Effector CD8-positive, alpha-beta T cell (primary cell): ENCODE measurements around the gene USP38.
"Not testable (repeated sequence)": the region's sequence is repeated elsewhere in the genome, so short reads cannot be mapped to it uniquely, and the experiment has no call there.

ENCODE experiments used
- DNase-seq: peaks from one replicate; lab custom pipeline; 2025; lab: John Stamatoyannopoulos, UW
- total RNA-seq, 4 experiments: gene quantifications; one replicate each; lab custom pipeline; 2026; lab: John Stamatoyannopoulos, UW

USP38 gene, protein sequence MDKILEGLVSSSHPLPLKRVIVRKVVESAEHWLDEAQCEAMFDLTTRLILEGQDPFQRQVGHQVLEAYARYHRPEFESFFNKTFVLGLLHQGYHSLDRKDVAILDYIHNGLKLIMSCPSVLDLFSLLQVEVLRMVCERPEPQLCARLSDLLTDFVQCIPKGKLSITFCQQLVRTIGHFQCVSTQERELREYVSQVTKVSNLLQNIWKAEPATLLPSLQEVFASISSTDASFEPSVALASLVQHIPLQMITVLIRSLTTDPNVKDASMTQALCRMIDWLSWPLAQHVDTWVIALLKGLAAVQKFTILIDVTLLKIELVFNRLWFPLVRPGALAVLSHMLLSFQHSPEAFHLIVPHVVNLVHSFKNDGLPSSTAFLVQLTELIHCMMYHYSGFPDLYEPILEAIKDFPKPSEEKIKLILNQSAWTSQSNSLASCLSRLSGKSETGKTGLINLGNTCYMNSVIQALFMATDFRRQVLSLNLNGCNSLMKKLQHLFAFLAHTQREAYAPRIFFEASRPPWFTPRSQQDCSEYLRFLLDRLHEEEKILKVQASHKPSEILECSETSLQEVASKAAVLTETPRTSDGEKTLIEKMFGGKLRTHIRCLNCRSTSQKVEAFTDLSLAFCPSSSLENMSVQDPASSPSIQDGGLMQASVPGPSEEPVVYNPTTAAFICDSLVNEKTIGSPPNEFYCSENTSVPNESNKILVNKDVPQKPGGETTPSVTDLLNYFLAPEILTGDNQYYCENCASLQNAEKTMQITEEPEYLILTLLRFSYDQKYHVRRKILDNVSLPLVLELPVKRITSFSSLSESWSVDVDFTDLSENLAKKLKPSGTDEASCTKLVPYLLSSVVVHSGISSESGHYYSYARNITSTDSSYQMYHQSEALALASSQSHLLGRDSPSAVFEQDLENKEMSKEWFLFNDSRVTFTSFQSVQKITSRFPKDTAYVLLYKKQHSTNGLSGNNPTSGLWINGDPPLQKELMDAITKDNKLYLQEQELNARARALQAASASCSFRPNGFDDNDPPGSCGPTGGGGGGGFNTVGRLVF
- 113 to 127 (median 115) reads per million in 4 experiments for total RNA-seq

DNA sequence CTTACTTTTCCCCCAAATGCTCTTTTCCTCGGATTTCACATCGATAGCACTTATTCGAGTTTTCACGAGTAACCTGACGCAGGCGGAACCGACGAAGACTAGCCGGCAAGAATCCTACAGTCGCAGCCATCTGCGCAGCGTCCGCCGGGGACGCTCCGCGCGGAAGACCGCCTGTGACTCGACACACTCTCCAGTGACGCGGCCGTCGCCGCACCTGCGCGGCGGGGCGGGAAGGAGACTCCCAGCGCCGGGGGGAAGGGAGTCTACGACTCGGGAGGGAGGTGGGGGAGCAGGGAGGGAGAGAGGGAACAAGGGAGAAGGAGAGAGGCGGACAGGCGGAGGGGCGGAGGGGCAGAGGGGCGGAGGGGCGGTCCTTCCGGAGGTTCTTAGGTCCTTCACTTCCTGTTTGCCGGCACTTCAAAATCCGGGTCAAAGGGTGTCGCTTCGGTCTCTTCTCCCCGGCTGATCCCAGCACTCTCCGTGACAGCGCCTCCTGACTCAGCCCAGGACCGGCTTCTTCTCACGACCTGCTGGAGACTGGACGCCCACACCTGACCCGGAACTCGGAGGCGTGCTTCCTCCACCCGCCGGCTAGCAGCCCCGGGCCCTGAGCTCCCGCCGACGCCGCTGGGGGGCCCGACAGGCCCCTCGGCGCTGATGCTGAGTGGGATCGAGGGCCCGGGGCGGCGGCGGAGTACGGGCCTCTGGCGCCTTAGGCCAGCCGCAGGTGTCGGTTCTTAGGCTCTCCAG is at the start of gene USP38:
USP38 (plus strand) TSS at position 415 of the 750 bp plus-strand sequence. CDS start 534 bp downstream, outside the sequence.
- peak; percentile 76 for DNase-seq

DNA sequence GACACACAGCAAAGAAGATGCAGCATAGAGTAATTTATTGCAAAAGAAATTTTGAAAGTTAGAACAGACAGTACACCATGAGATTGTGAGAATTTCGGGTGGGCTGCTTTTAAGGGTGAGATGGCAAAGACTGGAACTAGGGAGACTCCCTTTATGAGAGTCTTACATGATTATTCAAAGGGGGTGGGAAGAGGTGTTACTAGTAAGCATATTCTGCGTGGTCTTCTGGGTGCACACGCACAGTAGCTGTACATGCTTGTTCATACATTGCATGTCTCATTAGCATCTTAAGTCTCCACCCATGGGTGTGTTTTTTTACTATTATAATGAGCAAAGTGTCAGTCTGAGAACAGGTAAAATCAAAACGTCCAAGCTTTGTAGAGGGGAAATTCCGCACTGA is 49.4 kb upstream of the USP38 start:
- no peak for DNase-seq

DNA sequence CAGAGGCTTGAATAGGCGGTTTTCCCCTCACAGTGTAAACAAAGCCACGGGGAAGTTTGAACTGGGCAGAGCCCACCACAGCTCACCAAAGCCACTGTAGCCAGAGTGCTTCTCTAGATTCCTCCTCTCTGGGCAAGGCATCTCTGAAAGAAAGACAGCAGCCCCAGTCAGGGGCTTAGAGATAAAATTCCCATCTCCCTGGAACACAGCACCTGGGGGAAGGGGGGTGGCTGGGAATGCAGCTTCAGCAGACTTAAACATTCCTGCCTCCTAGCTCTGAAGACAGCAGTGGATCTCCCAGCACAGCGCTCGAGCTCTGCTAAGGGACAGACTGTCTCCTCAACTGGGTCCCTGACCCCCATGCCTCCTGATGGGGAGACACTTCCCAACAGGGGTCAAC is 44.0 kb upstream of the USP38 start:
- no peak for DNase-seq

DNA sequence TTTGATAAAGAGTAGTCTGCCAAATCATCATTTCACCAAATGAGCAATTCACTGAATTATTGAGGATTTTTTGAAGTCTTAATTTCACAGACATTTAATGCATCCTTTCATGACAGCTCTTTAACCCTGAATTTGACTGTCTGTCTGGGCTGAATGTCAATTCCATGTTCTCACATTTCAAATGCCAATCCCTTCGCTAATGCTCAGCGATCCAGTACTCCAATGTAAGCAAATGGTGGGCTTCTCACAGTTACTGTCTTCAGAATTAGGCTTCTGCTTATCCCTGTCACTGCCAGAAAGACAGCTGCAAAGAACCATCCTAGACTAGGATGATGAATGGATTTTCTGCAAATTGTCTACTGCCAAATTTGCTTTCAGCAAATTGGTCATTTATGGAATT is 36.2 kb upstream of the USP38 start:
- DNase-seq, result no peak

DNA sequence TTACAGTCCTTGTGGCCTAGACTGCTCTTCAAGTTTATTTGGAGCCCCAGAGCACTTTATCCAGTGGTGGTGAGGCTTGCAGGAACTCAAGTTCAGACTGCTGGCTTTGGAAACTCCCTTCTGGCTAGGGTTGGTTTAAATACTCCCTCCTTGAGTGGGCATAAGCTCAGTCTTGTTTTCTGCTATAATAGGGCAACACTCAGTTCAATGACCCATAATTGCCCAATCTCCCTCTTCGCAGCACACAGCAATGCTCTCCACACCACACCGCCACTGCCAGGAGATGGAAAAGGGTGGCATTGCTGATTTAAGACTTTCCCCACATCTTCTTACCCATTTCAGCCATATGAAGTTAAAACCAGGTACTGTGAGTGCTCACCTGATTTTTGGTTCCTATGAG is 27.9 kb upstream of the USP38 start:
- no peak for DNase-seq

DNA sequence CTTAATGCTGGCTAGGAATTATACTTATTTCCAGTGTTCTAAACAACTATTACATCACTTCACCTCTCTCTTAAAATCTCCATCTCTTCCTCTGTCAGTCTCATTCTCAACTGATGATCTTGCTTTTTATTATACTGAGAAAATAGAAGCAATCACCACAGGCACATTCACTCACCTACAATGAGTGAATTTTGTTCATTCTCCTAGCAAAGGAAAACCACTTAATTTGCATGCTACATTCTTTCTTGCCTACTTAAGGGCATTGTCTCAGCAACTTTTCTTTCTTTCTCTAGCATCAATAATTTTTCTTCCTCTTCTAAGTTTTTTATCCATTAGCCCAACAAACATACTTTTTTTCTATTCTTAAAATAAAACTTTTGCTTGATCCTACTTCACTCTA is 21.1 kb upstream of the USP38 start:
- DNase-seq, result no peak

DNA sequence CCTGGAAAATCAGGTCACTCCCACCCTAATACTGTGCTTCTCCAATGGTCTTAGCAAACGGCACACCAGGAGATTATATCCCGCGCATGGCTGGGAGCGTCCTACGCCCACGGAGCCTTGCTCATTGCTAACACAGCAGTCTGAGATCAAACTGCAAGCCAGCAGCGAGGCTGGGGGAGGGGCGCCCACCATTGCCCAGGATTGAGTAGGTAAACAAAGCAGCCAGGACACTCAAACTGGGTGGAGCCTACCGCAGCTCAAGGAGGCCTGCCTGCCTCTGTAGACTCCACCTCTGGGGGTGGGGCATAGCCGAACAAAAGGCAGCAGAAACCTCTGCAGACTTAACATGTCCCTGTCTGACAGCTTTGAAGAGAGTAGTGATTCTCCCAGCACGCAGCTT is 18.0 kb upstream of the USP38 start:
- DNase-seq, result not testable (repeated sequence)

DNA sequence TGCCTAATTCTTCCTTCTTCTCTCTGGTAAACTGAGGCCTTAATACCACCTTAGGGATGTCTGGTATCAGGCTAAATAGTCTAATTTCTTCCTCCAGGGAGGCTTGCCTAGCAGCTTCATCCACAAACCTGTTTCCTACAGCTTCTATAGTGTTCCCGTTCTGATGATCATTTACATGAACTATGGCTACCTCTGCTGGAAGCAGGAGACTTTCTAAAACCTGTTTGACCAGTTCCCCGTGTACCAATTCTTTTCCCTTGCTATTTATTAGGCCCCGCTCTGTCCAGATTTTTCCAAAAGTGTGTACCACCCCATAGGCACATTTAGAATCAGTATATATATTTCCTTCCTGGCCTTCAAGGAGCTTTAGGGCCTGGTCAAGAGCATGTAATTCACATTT is 5.8 kb upstream of the USP38 start:
- DNase-seq, result no peak

DNA sequence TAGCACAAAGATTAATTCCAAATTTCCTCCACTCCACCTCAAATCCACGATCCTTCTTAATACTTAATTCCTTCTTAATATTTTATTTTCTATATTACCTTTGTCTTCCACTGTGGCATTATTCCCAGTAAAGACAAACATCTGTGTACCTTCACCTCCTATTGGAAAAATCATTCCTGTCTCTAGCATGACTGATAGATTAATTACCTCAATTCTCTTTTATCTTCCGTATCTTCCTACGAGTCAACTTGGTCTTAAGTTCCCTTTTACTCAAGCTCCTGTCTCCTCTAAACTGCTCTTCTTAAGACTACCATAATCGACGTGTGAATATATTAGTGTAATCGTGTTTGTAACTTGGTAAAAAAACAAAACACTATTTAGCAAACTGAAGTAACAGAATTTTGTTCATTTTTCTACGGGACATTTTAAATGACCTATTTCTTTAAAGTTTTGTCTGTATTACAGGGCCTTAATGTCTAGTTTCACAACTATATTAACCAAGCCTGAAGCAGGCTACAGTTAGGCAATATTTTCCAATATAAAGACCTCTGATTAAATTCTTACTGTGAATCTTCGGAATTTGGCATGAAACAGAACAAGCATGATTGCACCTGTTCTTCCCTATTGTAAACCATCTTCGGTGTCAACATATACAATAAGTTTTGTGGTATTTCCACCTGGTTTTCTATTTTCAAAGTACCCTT is 1.1 kb upstream of the USP38 start:
- no peak for DNase-seq

DNA sequence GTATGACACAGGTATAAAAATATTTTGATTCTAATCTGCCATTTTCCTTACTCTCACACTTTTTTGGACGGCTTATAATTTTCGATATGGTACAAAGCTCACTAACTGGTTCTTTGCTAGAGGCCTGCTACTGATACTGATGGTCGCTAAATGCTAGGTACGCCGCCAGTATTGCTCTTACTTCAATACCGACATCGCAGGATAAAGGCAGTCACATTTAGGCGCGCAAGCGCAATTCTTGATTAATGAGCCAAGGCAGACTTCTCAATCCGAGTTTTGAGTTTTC is 557 bp upstream of the USP38 start:
- peak; percentile 33 for DNase-seq

DNA sequence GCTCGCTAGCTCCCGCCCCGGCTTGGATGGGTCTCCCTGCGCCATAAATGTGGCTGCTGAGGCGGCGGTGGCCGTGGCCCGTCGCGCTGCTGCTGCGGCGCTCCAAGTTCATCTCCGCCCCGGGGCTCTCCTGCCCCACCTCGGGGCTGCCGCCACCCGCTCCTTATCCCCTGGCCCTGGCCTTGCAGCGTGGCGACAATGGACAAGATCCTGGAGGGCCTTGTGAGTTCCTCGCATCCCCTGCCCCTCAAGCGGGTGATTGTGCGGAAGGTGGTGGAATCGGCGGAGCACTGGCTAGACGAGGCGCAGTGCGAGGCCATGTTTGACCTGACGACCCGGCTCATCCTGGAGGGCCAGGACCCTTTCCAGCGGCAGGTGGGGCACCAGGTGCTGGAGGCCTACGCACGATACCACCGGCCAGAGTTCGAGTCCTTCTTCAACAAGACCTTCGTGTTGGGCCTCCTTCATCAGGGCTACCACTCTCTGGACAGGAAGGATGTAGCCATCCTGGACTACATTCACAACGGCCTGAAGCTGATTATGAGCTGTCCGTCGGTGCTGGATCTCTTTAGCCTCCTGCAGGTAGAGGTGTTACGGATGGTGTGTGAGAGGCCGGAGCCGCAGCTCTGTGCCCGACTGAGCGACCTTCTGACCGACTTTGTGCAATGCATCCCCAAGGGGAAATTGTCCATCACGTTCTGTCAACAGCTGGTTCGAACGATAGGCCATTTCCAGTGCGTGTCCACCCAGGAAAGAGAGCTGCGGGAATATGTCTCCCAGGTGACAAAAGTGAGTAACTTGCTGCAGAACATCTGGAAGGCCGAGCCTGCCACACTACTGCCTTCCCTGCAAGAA is 763 bp downstream of the USP38 start:
- DNase-seq, result peak; percentile 27

DNA sequence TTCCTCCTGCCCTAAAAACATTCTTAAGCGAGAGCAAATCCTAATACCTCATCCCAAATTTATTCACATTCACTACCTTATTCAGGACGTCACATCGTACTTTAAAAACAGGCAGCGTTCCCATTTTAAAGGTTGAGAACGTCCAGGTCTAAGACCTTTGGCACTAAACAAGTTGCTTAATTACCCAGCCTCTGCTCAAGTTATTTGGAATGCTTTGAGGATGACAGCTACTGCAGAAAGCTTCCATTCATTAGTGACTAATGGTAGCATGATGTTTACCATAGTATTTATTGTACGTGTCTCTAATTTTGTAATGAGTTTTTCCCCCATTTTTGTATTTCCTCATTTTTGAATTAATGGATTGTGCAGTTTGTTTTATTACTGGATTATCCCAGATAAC is 1.5 kb downstream of the USP38 start:
- no peak for DNase-seq

DNA sequence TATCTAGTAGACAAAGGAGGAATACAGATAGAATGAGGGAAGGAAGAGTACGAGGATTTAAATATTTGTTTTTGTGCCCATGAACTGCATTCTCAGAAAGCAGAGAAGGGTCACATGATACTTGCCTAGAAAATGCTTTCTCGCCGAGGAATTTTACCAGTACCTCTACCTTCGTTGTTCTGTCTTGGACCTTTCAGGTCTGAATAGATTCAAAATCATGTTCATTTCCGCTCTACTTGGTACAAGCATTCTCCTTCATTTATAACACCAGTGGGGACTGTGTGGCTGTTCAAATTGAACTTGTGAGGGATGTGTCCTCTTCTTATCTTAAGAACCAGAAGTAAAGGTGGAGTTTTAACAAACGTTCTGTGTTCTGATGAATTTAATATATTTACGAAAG is 1.9 kb downstream of the USP38 start:
- DNase-seq, result no peak

DNA sequence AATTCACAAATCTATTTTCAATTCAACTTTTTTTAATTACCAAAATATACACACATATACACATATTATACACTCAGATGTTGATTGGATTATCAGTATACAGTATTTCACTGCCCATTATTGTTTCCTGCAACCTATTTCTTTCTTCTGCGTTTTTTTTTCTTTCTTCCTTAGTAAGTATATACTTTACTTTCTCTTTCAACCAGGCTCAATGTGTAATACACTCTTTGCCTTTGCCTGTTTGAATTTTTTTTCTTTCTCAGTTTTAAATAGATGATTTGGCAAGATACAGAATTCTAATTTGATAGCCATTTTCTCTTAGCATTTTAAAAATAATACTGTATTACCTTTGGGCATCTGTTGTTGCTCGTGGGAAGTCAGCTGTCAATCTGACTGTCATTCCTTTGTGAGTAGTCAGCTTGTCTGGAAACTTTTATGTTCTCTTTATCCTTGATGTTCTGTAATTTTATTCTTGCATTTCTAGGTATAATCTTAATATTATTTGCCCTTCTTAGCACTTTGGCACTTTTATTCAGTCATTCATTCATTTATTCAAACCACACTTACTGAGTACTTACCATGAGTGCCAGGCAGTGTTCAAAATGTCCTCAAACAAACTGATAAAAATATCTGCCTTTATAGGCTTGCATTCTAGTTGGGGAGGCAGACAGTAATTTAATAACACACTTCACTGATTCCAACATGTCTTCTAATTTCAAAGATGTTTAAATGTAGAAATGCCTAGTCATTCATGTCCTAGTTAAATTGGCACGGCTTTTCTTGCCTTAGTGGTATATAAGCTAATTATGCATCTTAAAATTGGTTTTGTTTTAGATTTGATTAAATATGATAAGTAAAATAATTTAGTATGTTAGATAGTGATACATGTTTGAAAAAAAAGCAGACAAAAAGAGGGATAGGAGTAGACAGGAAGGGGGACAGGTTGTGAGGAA is 3.7 kb downstream of the USP38 start:
- DNase-seq, result no peak

DNA sequence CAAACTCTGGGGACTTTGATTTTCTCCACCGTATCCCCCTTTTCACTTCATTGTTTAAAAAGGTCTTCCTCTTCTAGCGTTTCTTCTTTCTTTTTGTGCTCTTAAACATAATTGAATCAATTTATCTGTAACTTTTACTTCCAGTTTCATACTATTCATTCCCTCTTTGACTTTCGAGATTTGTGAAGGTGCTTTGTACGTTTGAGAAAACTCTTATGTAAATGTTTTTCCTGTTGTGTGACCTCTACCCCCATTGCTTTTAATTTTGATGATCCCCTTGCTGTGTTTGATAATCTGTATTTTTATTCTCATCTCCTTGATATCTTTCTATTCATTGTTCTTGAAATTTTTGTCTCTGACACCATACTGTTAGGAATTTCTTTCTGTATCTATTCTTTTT is 4.8 kb downstream of the USP38 start:
- DNase-seq, result no peak

DNA sequence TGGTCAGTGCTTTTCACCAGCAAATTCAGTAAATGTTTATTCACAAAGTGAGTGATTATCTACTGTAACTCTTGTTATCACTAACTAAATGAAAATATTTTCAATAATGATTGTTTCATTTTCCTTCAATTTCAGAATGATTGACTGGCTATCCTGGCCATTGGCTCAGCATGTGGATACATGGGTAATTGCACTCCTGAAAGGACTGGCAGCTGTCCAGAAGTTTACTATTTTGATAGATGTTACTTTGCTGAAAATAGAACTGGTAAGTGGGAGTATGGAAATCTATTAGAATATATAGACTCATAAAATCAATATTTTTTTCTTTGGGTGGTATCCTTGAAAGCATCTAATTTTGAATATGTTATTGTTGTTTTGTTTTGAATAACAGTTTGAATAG is 10.9 kb downstream of the USP38 start:
- DNase-seq, result no peak

DNA sequence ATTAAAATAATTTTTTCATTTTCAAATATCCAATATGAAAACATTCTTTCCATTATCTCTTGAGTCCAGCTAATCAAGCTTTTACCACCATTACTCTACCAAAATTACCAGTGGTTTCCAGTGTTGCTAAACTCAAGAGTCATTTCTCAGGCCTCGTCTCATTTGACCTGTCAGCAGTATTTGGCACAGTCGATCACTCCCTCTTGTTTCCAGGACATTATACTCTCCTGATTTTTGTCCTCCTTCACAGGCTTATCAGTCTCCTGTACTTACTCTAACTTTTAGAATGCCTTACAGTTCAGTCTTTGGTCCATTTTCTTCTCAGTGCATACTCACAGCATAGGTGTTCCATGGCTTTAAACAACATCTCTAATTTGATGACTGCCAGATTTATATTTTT is 11.6 kb downstream of the USP38 start:
- no peak for DNase-seq

DNA sequence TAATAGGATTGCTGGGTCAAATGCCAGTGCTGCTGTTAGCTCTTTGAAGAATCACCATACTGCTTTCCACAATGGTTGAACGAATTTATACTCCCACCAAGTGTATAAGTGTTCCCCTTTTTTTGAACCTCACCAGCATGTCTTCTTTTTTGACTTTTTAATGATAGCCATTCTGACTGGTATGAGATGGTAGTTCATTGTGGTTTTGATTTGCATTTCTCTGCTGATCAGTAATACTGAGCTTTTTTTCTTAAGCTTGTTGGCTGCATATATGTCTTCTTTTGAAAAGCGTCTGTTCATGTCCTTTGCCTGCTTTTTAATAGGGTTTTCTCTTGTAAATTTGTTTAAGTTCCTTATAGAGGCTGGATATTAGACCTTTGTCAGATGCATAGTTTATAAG is 14.8 kb downstream of the USP38 start:
- DNase-seq, result no peak

DNA sequence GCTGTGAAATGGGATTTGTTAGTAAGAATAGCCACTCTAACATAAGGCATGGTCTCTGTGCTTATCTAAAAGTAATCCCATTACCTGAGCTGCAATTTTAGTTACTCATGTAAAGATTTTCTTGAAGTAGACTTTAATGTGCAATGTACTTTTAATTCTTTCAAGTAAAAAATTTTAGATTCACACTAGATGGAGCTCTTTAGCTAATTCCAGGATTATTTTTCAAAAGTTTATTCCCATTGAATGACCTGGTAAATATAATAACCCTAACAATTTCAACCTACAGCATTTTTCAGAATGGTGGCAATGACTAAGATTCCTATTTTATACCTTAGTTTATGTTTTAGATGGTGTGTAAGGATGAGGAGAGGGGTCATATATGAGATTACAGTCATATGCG is 18.1 kb downstream of the USP38 start:
- no peak for DNase-seq
